Cardiac fibroblast (primary cell): ENCODE results near the gene SCGB1C2.

Experiments
- DNase-seq, 2 donors: peaks; one replicate each; pipeline versions ENCODE4 v3.0.0 to v3.0.0-alpha.2; 2010; ENCODE audit warnings: low read depth in 2 of 2
- H3K4me3 ChIP-seq, 2 donors: replicated peaks in 1 of 2; 1 replicate in 1 of 2; 2 replicates in 1 of 2; pipeline ENCODE4 v1.5.1; 2011; ENCODE audit warnings: low read depth in 2 of 2, low read length in 2 of 2, mild to moderate bottlenecking in 2 of 2, moderate library complexity in 1 of 2
- CTCF ChIP-seq: IDR thresholded peaks from one replicate; pipeline ENCODE4 v1.5.1; 2011; ENCODE audit warnings: low read depth, mild to moderate bottlenecking, low read length, inconsistent platforms

SCGB1C2 gene

DNA sequence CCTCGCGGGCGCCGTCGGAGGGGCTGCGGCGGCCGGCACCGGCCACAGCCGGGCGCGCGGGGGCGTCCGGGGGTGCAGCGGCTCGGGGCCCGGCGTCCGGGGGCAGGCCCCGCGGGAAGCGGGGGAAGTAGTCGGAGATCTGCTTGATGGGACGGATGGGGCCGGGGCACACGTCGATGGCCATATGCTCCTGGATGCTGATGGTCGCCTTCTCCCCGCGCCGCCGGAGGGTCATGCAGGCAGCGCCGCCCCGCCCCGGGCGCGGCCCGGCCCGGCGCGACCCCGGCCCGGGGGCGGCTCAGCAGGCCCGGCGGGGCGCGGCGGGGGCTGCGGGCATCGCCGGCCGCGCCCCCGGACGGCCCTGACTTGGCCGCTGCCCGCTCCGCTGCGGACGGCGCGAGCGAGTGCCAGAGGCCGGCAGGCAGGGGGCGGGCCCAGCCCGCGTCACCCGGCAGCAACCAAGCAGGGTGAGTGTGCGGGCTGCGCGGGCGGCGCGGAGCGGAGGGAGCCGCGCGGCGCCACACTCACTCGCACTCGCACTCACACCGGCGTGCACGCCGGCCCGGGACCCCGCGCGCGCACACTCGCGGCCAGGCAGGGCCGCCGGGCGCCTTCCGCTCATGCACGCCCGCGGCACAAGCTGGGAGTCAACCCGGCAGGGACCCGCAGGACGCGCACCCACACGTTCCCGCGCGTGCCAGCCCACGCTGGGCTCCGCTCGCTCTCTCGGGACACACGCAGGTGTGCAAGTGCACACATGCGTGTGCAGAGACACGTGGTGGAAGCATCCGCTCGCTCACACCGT lies 44.1 kb downstream of the SCGB1C2 start, which contains the start of gene DOC2B:
Gene DOC2B, minus strand, starts transcription at position 406 of the 805 bp plus-strand sequence. Its CDS starts 171 bp downstream, at position 235.
- DNase-seq: peak; percentile 12 to 26
- no peak within 1 kb of the TSS for H3K4me3 ChIP-seq
- no peak for TF ChIP-seq CTCF

DNA sequence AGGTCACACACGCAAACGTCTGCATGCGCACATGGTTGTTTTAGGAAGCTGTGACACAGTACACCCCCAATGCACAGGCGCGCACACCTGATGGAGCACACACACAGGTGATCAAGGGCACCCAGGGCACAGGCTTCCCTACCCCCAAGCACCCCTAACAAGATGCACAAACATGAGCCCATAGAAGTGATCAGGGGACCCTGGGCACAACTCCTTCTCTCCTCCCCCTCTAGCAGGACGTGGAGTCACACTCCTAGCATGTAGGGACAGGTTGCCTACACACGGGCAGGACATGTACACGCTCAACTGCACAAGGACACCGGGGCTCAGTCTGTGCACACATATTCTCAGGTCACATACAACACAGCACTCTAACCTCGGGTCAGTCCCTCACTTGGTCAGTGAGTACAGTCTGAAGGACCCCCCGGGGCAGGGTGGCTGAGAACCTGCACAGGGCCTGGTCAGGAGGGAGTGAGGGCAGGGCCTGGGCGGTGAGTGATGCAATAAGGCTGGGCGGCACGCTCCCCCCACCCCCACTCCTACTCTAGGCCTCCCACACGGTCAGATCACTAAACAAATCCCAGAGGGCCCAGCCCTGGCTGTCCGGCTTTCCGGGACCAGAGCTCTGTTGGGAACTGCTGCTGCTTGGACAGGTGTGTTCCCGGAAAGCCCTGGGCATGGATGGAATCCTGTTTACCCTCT lies 44.8 kb downstream of the SCGB1C2 start:
- no peak overlapping the region for H3K4me3 ChIP-seq
- TF ChIP-seq CTCF: no peak
- DNase-seq: no peak

- no peak for DNase-seq
- no peak for TF ChIP-seq CTCF
These were observed 45.7 kb downstream of the SCGB1C2 start for GRCh38 chr17:183021-183420.

GRCh38 chr17:185445-186138 lies 48.2 kb downstream of the SCGB1C2 start:
- DNase-seq: no peak
- no peak overlapping the region for H3K4me3 ChIP-seq
- no peak for TF ChIP-seq CTCF

More at GRCh38 chr17:183021-183420, 45.7 kb downstream of the SCGB1C2 start:
- no peak overlapping the region for H3K4me3 ChIP-seq

GRCh38 chr17:187130-187529 lies 49.8 kb downstream of the SCGB1C2 start:
- no peak for TF ChIP-seq CTCF
- H3K4me3 ChIP-seq: no peak overlapping the region
- DNase-seq: no peak
